SH-SY5Y (cell line): ENCODE results near the gene CCNH.

Source experiments
- GATA2 ChIP-seq: IDR thresholded peaks from 2 replicates; pipeline ENCODE4 v1.6.1; 2011; ENCODE audit warnings: mild to moderate bottlenecking, low read depth, low read length
- GATA3 ChIP-seq: IDR thresholded peaks from 2 replicates; pipeline ENCODE4 v1.6.1; 2011; ENCODE audit warnings: low read depth, mild to moderate bottlenecking, low read length, moderate library complexity

DNA sequence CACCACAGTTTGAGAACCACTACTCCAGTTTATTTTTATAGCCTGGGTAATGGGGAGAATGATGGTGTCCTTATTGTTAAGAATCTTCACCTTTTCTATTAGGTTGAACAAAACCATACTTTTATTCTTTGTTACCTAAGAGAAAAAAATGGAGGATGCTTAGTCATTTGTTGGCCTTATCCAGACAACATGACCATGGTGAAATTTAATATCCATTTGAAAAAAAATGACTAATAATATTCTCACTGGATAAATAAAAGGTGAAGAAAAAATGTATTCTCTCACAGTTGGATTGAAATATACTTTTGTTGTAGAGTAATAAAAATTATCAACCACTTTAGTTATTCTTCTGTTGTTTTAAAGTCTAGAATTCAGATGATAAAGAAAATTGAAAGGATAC, 5.8 kb upstream of the CCNH start:
- TF ChIP-seq GATA2 (no peak), GATA3 (no peak)
